ENCODE results near the gene BBS9. TPM values are rescaled to one million over a fixed set of nuclear protein-coding genes. Genes with fewer than 3 reads are reported as not detected.

BBS9 gene
- total and polyA plus RNA-seq, 2 of the 4 experiments (the other 2 are of a cell fraction) = 7.9 to 9.5 TPM

- Histone ChIP-seq H4K91ac (ENCODE audit: insufficient read depth, low read depth, low read length) (no peak overlapping the region), H2AFZ (replicated peaks; ENCODE audit: low read length, poor library complexity) (no peak overlapping the region), H3K9ac (ENCODE audit: low read depth, low read length) (no peak overlapping the region), H2BK120ac (ENCODE audit: low read depth, low read length) (no peak overlapping the region), H2AK5ac (ENCODE audit: low read depth, low read length) (no peak overlapping the region), H2AK9ac (replicated peaks; ENCODE audit: low read depth, low read length, poor library complexity) (no peak overlapping the region), H3K14ac (replicated peaks; ENCODE audit: low read depth, low read length) (no peak overlapping the region), H3K4ac (ENCODE audit: low read depth, low read length) (no peak overlapping the region), H3K18ac (ENCODE audit: low read depth, low read length) (no peak overlapping the region), H3K9me3 (ENCODE audit: control insufficient read depth, insufficient read depth, low read length) (no peaks in the 10 kb centered on the region), H2BK5ac (ENCODE audit: low read depth, low read length, poor library complexity, severe bottlenecking) (no peak overlapping the region), H4K8ac (ENCODE audit: low read depth in 2 of 2, low read length in 2 of 2) (no peak overlapping the region), H3K4me3 (ENCODE audit: insufficient read depth, low read depth, low read length) (no peak overlapping the region), H3K27ac (ENCODE audit: insufficient read depth, low read length) (no peak overlapping the region), H3K23ac (ENCODE audit: low read depth, low read length) (no peak overlapping the region), H3K4me2 (ENCODE audit: low read depth, low read length) (no peak overlapping the region), H3K4me1 (ENCODE audit: control insufficient read depth, insufficient read depth, low read length) (peaks cover 3% of the 10 kb centered on the region; the same call in 1 of the 2 replicates), H3K9me1 (ENCODE audit: insufficient read depth, low read length) (no peaks in the 10 kb centered on the region), H3K56ac (ENCODE audit: extremely low read depth, insufficient read depth, low read length) (no peak overlapping the region), H3K36me3 (ENCODE audit: control insufficient read depth, insufficient read depth, low read length) (no peaks in the 10 kb centered on the region), H4K20me1 (ENCODE audit: insufficient read depth, low read length) (no peaks in the 10 kb centered on the region), H3K79me1 (ENCODE audit: low read depth in 1 of 2, low read length in 2 of 2) (no peaks in the 10 kb centered on the region), H3K27me3 (ENCODE audit: control insufficient read depth, insufficient read depth, low read length) (no peaks in the 10 kb centered on the region), H2BK15ac (ENCODE audit: low read depth, low read length) (no peak overlapping the region), H4K5ac (ENCODE audit: low read depth, low read length) (no peak overlapping the region), H2BK20ac (ENCODE audit: low read depth, low read length) (no peak overlapping the region)
- ATAC-seq (ENCODE audit: low read depth) (no peak), DNase-seq (peak; percentile 8)
- no TSS peak for BruUV-seq (replicated peaks)
- intact Hi-C loops (cut with micrococcal nuclease) (no loop called here), dilution Hi-C loops (cut with HindIII; ENCODE audit: low sequenced_read_pairs, unreplicated experiment) (no loop called here), in situ Hi-C loops (cut with MboI; ENCODE audit: low sequenced_read_pairs) (no loop called here)
- ChIA-PET POLR2A (ENCODE audit: unreplicated experiment) (no interaction called here), CTCF (no interaction called here)
- WGBS, 2 experiments (ENCODE audit: extremely low coverage in 2 of 2, insufficient read length in 1 of 2) = no CpG with 5 or more reads among the region's 2 CpGs
- no peak for TF ChIP-seq FOS (IDR thresholded peaks at IDR 0.05; ENCODE audit: low read depth, low read length)
- TF ChIP-seq ELK1 (IDR thresholded peaks at IDR 0.05; ENCODE audit: borderline replicate concordance, low read depth, low read length) = no peak
- no peak for TF ChIP-seq BHLHE40 (IDR thresholded peaks at IDR 0.05; ENCODE audit: low read depth, low read length)
- no peak for TF ChIP-seq RCOR1 (IDR thresholded peaks at IDR 0.05; ENCODE audit: insufficient replicate concordance, low read length)
- TF ChIP-seq CTCF (conservative IDR thresholded peaks at IDR 0.05; ENCODE audit: low read depth, low read length) = no peak
- TF ChIP-seq POLR2A (IDR thresholded peaks at IDR 0.05; ENCODE audit: low read depth, low read length) = no peak
- no peak for TF ChIP-seq CHD1 (IDR thresholded peaks at IDR 0.05; ENCODE audit: low read depth, low read length)
- TF ChIP-seq USF2 (IDR thresholded peaks at IDR 0.05; ENCODE audit: low read depth, low read length) = no peak
- no peak for TF ChIP-seq SMC3 (IDR thresholded peaks at IDR 0.05; ENCODE audit: low read depth, low read length)
- no peak for TF ChIP-seq RFX5 (IDR thresholded peaks at IDR 0.05; ENCODE audit: low read depth, low read length)
- no peak for TF ChIP-seq MXI1 (IDR thresholded peaks at IDR 0.05; ENCODE audit: borderline replicate concordance, low read depth, low read length)
- no peak for TF ChIP-seq CEBPB (IDR thresholded peaks at IDR 0.05; ENCODE audit: low read depth, low read length)
- no peak for TF ChIP-seq MAZ (IDR thresholded peaks at IDR 0.05; ENCODE audit: borderline replicate concordance, low read depth, low read length)
- no peak for TF ChIP-seq MAFK (IDR thresholded peaks at IDR 0.05; ENCODE audit: low read depth, low read length)
- no peak for TF ChIP-seq RAD21 (IDR thresholded peaks at IDR 0.05; ENCODE audit: low read length)
- TF ChIP-seq NFE2L2 (IDR thresholded peaks at IDR 0.05; ENCODE audit: low read depth, low read length) = no peak
These were observed 66.9 kb downstream of the BBS9 start for GRCh38 chr7:33196221-33196620.
